Cardiac muscle cell (in vitro differentiated cells and primary cell): ENCODE results near the gene SLC25A26. TPM values are rescaled to one million over a fixed set of nuclear protein-coding genes. Genes with fewer than 3 reads are reported as not detected.

Source experiments
- DNase-seq, 2 donors: peaks; one replicate each; pipeline versions ENCODE4 v3.0.0 to v3.0.0-alpha.2; 2010 to 2017; ENCODE audit warnings: low read depth in 1 of 2, low spot score in 1 of 2
- H3K27ac ChIP-seq: fragments of 200-600 bp; sonication (generic); 2 replicates; pipeline ENCODE4 v1.5.1; 2016
- H3K27me3 ChIP-seq: fragments of 200-600 bp; sonication (generic); 2 replicates; pipeline ENCODE4 v1.6.0; 2016; ENCODE audit warnings: control low read depth
- H3K36me3 ChIP-seq: fragments of 200-600 bp; sonication (generic); 2 replicates; pipeline ENCODE4 v1.5.1; 2016; ENCODE audit warnings: control low read depth
- H3K4me1 ChIP-seq: fragments of 200-600 bp; sonication (generic); 2 replicates; pipeline ENCODE4 v1.8.1; 2017; ENCODE audit warnings: low read depth, mild to moderate bottlenecking, mixed run types
- H3K4me3 ChIP-seq: fragments of 200-600 bp; sonication (generic); 2 replicates; pipeline ENCODE4 v1.5.1; 2016; ENCODE audit warnings: mild to moderate bottlenecking
- H3K9me3 ChIP-seq: fragments of 200-600 bp; sonication (generic); 2 replicates; pipeline ENCODE4 v1.5.1; 2017; ENCODE audit warnings: low read depth, mild to moderate bottlenecking, control low read depth
- polyA plus RNA-seq: library from polyadenylated mRNA; unstranded; fragments of >200 nt; fragmentation: Nextera tagmentation; extraction: Ambion mirVana; gene quantifications from 2 replicates; pipeline ENCODE4 v1.2.1, GENCODE V29; 2016
- total RNA-seq: library from RNA; depleted of rRNA; stranded (reverse); fragments of >200 nt; gene quantifications from 2 replicates; pipeline ENCODE4 v1.2.3, GENCODE V29; 2016
- TF ChIP-seq, protein P1 (sequence below): IDR thresholded peaks from 2 replicates; pipeline ENCODE4 v1.5.1; 2012; ENCODE audit warnings: low read depth, mild to moderate bottlenecking, low read length

The SLC25A26 gene
- total and polyA plus RNA-seq, 2 experiments from 2014 or later = 22.2 to 41.2 TPM

GRCh38 chr3:66392966-66393332 is 172.1 kb downstream of the SLC25A26 start:
- H3K36me3 ChIP-seq = peaks cover 13% of the 10 kb centered on the region
- TF ChIP-seq, protein P1, sequence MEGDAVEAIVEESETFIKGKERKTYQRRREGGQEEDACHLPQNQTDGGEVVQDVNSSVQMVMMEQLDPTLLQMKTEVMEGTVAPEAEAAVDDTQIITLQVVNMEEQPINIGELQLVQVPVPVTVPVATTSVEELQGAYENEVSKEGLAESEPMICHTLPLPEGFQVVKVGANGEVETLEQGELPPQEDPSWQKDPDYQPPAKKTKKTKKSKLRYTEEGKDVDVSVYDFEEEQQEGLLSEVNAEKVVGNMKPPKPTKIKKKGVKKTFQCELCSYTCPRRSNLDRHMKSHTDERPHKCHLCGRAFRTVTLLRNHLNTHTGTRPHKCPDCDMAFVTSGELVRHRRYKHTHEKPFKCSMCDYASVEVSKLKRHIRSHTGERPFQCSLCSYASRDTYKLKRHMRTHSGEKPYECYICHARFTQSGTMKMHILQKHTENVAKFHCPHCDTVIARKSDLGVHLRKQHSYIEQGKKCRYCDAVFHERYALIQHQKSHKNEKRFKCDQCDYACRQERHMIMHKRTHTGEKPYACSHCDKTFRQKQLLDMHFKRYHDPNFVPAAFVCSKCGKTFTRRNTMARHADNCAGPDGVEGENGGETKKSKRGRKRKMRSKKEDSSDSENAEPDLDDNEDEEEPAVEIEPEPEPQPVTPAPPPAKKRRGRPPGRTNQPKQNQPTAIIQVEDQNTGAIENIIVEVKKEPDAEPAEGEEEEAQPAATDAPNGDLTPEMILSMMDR = no peak

DNA sequence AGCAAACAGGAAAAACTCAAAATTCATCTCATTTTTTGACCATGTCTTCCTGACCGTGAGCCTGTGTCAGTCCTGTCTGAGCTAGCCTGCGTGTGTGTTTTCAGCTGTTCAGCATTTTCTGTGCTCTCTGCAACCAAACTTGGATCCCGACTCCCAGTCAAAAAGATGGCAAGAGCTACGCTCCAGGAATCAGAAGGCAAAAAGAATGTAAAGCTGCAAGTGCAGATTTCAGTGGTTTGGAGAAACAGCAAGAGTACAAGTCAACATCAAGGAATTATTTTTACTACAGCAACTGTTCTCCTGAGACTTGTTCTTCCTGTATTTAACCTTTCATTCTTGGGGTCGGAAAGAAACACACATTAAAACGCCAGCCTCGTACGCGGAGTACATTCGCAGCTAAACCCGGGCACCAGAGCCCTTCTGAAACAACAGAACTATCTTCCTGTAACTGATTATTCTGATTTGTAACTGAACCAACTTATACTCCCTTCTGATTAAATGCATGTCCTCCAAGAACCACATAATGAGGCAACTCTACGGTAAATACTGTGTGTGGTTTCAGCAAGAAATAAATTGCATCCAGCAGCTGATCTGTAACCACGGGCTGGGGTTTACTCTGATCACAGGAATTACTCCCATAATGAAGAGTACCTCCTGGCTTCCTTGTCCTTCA is 172.7 kb downstream of the SLC25A26 start:
- Histone ChIP-seq H3K36me3 (peaks cover 13% of the 10 kb centered on the region), H3K27me3 (no peaks in the 10 kb centered on the region), H3K9me3 (no peaks in the 10 kb centered on the region), H3K4me1 (no peaks in the 10 kb centered on the region), H3K27ac (no peak overlapping the region), H3K4me3 (no peak overlapping the region)
- peak in 1 of 2 donors; percentile 55 for DNase-seq
- TF ChIP-seq, protein P1 = no peak

More at GRCh38 chr3:66392966-66393332, 172.1 kb downstream of the SLC25A26 start:
- Histone ChIP-seq H3K27ac (no peak overlapping the region), H3K9me3 (no peaks in the 10 kb centered on the region), H3K4me1 (no peaks in the 10 kb centered on the region), H3K4me3 (no peak overlapping the region), H3K27me3 (no peaks in the 10 kb centered on the region)
- DNase-seq = no peak

DNA sequence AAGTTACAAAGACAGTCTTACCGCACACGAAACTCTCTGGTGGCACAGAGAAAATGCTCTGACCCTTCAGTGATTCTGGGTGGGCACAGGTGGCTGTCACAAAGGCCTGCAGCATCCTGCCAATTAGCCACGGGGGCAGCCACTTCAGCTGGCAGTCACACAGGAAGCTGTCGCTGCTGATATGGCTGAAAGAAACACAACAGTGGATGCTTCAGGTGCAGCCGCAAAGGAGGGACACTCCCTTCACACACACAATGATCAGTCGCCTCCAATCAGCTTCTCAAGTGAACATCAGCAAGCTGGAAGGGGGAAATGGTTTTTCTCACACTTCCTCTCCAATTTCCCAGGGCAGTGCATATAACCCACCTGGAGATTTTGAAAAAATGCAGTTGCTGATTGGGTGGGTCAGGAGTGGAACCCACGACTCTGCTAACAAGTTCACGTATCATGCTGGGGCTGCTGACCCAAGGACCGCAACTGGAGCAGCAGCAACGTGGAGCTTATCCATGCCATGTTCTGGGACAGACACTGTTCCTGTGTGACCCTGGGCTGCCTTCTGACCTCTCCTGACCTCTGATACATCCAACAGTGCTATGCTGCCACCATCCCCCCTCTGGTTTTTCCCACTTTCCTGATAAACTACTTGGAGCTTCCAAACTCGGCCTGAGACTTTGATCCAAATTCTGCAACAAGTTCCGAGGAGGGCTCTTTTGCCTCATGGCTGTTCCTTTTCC is 173.4 kb downstream of the SLC25A26 start:
- no peak for DNase-seq
- Histone ChIP-seq H3K4me1 (no peaks in the 10 kb centered on the region), H3K36me3 (peaks cover 15% of the 10 kb centered on the region)

GRCh38 chr3:66394753-66395249 is 174.0 kb downstream of the SLC25A26 start:
- H3K4me3 ChIP-seq = no peak overlapping the region
- TF ChIP-seq, protein P1 = no peak
- peak in 1 of 2 donors; percentile 61 for DNase-seq
- no peaks in the 10 kb centered on the region for H3K27me3 ChIP-seq
- no peak overlapping the region for H3K27ac ChIP-seq
- no peaks in the 10 kb centered on the region for H3K4me1 ChIP-seq
- H3K36me3 ChIP-seq = peaks cover 15% of the 10 kb centered on the region
- H3K9me3 ChIP-seq = no peaks in the 10 kb centered on the region

More for the DNA sequence above, 173.4 kb downstream of the SLC25A26 start:
- TF ChIP-seq, protein P1 = no peak
- Histone ChIP-seq H3K4me3 (no peak overlapping the region), H3K9me3 (no peaks in the 10 kb centered on the region), H3K27ac (no peak overlapping the region), H3K27me3 (no peaks in the 10 kb centered on the region)

- Histone ChIP-seq H3K4me3 (no peak overlapping the region), H3K27me3 (no peaks in the 10 kb centered on the region), H3K4me1 (no peaks in the 10 kb centered on the region), H3K36me3 (peaks cover 15% of the 10 kb centered on the region), H3K9me3 (no peaks in the 10 kb centered on the region), H3K27ac (no peak overlapping the region)
- DNase-seq = no peak
- TF ChIP-seq, protein P1 = no peak
Measured at GRCh38 chr3:66395635-66396034, 174.8 kb downstream of the SLC25A26 start.
